ENCODE results near the gene CTNND2.
"Not testable (repeated sequence)": the region's sequence is repeated elsewhere in the genome, so short reads cannot be mapped to it uniquely, and the experiment has no call there.

The CTNND2 gene

DNA sequence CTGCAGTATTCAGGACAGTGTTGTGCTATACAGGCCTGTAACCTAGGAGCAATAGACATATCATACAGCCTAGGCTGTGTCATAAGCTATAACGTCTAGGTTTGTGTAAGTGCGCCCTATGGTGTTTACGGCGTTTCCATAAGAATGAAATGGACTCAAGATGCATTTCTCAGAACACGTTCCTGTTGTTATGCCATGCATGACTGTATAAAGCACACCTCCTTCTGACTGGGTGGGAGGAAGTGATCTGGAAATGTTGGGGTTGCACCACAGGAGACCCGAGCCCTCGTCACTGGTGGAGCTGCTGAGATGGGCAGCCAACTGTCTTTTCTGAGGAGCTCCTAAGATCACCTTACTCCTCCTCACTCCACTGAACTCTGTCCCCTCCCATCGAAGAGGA lies 751.9 kb downstream of the CTNND2 start:
- no peak for DNase-seq

DNA sequence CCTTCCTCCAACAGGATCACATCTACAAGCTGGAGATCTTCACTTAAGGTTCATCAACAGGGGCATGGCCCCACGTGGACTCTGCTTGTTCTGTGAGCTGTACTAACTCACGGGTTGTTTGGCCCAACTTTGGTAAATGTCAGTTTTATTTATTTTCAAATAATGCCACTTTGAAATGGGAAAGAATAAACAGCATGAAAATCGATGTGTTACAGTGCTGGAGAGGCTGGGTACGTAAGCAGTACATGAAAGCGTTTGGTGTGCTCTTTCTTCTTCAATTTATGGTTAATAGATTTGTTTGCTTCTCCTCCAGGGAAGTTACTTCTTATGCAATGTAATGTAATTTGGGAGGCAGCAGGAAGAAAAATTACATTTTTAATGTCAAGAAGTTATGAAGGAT lies 753.3 kb downstream of the CTNND2 start:
- DNase-seq, result no peak

DNA sequence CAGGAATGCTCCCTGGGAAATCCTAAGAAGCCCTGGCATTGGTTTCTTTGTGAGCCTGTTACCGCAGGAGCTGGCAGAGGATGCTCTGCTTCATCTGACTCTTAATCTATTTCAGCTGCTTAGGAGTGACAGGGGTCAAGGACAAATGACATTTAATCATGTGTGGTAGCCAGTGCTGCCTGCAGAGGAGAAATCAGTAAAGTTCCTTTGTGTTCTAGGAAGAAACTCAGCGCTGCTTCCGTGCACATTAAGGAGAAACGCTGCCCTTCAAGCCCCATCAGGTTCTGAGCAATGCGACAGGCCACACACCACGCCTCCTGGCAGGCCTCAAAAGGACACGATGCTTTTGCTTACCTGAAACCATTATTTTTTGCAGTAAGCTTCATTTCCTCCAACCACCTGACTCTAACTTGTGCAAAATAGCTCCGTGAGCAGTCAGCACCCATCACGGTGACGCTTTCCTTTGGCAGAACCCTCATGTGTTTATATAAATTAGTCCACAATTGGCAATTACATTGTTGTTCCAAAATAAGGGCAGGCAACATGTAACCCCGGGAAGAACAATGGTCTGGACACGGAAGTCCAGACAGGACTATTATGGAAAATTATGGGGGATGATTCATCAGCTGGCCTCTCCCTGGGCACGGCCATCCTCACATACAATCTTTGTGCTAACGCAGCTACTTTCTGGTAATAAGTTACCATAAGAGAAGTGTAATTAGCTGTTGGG lies 755.3 kb downstream of the CTNND2 start:
- no peak for DNase-seq

DNA sequence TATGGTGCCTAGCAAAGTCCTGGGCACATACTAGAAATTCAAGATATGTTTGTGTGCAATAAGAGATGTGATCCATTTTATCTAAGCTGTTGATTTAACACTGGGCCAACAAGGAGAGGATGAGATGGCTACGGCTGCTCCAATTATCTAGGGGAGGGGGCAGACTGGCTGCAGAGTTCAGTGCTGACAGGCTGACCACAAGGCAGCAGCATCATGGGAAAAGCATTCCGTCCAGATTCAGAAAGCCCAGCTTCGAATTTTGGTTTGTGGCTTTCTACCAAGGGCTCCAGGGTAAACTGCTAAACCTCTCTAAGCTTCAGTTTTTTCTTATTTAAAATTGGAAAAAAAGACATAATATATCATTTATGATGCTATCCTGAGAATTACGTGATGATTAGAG lies 758.1 kb downstream of the CTNND2 start:
- DNase-seq, result no peak

DNA sequence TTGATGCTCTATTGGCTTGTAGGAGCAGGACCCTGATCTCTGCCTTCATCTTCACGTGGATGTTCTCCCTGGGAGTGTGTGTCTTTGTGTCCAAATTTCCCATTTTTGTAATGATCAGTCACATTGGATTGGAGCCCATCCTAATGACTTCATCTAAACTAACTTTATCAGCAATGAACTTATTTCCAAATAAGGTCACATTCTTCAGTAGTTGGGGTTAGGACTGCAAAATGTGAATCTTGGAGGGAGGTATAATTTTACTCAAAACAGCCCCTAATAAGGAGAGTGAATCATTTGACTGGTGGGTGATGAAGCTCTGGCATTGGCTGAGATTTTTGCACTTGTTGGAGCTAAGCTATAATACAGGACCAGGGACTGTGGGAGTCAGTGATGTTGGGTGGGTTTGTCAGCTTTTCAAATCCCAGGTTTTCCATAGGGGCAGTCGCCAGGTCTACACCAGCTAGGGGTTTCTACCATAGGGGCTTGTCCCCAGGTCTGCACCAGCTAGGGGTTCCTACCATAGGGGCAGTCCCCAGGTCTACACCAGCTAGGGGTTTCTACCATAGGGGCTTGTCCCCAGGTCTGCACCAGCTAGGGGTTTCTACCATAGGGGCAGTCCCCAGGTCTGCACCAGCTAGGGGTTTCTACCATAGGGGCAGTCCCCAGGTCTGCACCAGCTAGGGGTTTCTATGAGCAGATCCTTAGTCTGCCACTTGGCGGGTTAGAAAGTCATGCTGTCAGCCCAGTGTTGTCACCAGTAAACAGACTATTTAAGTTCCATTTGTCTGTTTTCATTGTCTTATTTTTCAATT lies 760.6 kb downstream of the CTNND2 start:
- DNase-seq, result peak; percentile 73

DNA sequence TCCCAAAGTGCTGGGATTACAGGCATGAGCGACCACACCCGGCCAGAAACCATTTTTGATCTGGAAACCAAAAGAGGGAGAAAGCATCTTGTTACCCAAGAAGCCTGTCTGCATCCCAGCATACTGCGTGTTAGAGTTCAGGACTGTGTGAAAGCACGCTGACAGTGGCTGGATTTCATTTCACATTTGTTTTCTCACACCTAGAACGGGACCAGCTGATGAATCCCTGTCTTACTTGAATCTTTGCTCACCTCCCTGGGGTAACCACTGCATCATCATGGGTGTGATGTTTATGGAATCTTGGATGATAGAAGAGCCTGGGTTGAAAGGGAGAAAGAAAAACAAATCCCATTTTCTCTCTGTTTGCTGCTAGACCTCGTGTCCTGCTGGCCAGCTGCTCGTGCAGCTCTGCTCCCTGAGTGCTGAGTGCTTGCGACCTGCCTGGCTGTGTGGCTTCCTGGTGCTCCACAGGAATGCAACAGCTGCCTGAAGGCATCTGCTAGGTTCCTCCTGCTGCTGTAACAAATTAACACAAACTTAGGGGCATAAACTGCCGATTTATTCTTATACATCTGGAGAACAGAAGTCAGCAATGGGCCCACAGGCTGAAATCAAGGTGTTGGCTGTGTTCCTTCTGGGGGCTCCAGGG lies 764.9 kb downstream of the CTNND2 start:
- no peak for DNase-seq

DNA sequence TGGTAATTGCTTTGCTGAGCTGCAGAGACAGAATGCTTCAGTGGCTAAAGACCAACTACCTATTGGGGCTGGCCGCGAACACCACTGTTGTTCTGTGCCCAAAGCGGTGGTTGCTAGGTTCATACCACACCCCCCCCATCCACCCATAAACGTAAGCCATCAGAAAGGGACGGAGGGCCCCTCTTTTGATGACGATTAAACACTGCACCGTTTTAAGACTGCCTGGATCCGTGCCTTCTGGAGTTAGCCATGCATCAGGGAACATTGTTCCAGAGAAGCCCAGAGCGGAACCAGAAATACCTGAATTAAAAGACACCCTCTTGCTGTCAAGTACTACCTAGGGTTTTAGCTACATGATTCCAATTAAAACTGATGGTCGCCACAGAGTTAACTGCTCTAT lies 774.1 kb downstream of the CTNND2 start:
- no peak for DNase-seq

DNA sequence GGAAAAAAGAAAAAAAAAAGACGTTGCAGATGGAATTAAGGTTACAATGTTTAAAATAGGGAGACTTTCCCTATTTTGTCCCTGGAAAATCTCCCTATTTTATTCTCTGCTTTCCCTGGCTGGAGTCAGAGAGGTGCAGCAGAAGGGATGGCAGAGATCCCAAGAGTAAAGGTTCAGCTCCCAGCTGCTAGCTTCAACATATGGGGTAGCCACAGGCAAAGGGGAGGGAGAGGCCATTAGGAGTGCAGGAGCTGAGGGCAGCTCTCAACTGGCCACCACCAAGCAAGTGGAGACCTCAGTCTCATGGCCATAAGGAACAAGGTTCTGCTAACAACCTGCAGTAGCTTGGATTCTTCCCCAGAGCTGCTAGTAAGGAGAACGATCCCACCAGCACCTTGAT lies 776.2 kb downstream of the CTNND2 start:
- no peak for DNase-seq

DNA sequence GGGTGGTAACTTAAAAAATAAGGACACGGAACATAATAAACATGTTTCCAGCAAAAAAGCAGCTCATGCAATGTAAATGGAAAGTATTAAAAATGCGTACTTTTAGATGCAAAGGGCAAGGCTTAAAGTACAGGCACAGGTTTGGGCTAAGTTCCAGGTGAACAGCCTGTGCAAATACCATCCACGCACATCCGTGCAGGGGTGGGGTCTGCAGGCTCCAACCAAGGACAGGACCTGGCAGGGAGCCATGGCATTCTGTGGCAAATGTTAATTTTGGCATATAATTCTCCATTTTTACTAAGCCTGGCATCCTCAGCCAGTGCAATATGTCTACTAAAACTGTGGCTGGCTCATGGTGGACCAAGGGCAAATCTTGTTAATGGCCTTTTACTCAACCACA lies 777.4 kb downstream of the CTNND2 start:
- DNase-seq, result no peak

DNA sequence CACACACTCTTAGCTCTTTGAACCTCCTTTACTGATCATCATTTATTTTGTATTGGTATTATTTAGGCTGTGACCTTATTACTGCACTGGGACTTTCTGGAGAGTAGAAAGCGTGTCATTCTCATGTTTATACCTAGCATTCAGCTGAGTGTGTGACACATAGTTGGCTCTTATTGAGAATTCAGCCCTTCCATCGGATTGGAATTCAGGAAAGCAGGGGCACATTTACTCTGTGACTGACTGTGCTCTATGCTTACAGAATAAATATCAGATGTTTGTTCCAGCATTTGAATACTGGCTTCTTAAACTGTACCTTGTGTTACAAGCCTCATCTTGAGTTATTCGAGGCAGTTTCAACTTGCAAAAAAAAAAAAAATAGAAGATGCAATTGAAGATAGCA lies 782.4 kb downstream of the CTNND2 start:
- DNase-seq, result no peak

DNA sequence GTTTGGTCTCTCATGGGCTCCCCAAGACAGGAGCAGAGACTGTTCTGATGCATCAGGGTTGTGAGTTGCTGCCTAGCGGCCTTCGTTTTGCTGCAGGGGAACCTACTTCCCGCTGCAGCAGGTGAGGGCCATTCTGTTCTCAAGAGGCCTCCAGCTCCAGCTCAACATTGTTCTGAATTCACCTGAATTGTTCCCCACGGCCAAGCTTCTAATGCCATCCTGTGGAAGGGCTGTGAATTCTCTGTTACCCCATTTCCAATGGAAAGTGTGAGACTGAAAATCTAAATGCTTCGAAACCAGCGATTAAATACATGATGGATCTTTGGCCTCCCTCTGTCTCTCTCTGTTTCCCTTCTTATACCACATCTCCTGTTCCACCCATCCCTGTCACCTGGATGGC lies 794.1 kb downstream of the CTNND2 start:
- no peak for DNase-seq

DNA sequence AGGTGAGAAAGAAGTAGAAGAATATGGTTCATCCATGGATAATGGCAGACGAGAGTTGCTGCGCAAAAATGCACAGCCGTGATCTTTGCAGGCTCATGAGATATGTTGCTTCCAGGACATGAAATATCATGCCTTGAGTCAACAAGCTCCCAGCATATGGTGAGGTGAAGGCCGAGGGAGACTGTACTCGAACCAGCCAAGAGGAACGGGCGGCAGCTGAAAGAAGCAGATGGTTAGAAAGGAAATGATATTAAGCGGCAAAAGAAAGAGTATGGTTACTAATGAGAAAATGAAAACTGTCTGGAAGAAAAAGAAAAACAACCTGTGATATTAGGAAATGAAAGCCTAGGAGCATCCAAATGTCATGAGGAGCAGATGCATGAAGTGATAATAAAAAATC lies 798.5 kb downstream of the CTNND2 start:
- DNase-seq, result no peak

DNA sequence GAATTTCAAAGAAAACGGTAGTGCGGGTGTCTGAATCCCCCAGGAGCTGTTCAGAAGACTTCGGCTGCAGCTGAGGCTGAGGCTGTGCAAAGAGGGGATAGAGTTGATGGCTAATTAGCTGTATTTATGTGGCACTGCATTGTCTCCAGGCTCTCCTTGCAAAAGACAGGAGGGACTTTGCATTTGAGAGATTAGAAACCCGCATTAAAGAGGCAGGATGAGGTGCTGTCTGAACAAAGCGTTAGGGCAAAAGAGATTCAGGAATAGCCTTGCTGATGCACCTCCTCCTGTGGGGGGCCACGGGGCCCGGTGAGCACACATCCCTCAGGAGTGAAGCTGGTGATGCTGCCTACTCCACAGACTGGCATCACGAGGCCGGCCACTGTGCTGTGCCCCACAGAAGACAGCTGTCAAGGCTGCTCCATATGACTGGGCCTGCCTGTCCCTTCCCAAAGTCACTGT lies 799.6 kb downstream of the CTNND2 start:
- DNase-seq, result no peak

DNA sequence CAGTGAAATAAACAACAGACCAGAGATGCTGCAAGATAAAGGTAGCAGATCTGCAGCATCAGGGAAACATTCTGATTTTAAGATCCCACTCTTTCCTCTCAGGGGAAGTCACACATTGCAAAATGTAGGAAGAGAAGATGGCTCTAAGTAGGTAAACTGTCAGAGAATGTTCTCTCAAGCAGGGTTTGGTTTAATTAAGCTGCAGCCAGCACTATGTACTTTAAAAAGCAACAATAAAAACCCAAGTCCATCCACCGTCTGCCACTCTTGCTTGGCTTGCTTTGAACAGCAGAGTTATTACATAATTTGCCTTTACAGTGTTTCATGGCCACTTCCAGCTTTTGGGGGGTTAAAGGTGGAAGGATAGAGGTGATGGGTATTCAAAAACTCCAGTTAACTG lies 800.0 kb downstream of the CTNND2 start:
- no peak for DNase-seq

DNA sequence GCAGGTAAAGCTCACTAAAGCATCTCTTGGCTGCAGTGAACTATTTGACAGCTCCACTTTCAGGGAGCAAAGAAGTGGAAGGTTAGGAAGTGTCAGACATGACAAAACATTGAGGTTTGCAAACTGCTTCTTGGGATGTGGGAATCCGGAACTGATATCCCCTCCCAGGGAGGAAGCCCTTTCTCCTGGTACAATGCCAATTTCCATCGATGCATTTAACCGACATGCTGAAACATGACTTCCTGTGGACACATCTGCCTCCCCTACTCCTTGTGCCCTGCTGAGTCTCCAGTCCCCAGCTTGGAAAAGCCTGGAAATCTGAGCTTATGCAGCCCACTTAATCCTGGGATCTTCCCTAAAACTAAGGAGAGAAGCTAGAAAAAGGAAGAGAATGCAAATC lies 820.1 kb downstream of the CTNND2 start:
- DNase-seq, result no peak

DNA sequence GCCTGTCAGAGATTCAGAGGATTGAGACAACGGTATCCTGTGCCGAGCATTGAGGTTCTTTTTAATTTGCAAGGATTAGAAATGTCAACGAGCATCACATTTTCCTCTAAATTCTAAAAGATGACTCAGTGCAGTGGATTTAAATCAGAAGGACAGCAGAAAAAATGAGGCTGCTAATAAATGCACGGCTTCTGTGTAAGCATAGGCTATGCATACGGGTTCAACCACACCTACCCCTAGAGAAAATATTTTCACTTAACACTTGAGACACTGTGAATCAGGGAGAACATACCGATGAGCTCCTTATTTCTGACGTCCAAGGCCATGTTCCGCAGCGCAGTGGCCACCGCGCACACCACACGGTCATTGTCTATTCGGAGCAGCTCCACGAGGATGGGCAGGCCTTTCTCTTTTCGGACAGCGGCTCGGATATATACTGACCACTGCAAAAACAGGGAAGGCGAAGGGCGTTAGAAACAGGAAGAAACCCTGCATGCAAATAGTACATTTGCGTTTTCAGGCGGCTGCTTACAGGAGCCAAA lies 821.8 kb downstream of the CTNND2 start:
- no peak for DNase-seq

DNA sequence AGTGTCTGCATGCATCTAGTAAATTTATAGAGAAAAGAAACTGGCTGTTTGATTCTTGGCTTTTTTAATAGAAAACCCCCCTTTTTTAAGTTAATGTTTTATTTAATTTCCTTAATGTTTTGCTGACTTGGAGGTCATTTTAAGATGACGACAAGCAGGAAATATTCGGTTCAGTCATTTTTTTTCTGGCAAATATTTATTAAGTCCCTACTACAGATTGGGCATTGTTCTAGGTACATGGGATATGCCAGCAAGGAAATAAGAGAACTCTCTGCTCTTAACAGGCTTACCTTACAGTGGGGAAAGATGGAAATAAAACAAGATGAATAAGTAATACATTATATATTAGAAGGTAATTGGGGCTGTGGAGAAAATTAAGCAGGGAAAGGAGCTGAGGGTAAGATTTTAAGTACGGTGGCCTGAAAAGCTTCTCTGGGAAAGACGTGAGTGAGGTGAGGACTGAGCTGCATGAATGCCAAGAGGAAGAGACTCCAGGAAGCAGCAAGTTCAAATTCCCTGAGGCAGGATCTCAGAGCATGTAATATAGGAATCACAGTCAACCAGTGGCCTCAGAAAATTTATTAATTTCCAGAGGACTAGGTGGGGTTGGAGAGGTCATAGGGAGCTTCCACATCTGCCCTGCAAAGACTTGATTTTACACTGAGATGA lies 827.2 kb downstream of the CTNND2 start:
- no peak for DNase-seq

DNA sequence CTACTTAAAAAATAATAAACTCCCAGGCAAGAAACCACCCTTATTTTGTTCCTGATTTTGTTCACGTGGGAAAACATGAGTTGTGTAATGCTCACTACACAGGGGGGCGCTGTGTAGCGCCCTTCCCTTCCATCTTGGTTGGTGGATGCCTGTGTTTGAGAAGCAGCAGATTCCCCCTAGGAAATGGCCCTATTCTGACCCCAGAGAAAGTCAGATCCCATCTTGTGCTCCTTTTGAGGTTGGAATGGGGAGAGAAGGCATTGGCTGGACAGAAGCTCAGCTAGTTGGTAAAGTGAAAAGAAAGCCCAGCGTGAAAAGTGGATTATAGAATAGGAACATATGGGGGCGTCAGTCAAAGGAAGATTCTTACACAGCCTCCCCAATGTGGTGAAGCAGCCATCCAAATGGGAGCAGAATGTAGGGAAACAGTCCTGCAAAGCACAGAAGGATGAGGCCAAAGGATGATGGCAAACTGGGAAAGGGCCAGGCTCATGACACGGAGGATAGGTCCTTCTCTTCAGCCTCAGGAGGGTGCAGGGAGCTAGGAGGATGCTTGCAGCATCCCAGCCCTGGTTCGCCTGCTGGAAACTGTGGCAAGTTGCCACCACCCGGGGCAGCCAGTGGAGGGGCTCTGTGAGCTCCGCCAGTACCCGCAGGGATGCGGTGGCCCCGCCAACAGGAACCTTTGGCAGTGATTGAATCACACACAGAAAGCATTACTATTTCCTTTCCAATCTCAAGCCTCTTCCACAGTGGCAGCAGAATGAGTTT lies 829.0 kb downstream of the CTNND2 start:
- DNase-seq, result no peak

DNA sequence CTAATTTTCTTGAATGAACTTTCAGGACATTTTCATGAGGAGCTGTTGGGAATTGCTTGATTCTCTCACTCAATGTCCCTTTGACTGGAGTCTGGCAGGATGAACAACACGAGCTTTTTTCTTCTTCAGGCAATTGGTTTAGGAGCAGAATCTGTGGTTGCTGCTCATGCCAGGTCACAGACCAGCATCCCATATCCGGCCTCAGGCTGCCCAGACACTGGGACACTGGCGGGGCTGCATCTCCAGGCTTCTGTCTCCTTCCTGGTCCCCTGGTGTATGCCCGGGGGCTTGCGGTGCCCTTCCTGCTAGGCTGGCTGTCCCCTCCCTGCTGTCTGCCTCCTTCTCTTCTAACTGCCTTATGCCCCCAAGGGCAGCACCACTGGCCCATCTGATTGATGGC lies 831.7 kb downstream of the CTNND2 start:
- no peak for DNase-seq

DNA sequence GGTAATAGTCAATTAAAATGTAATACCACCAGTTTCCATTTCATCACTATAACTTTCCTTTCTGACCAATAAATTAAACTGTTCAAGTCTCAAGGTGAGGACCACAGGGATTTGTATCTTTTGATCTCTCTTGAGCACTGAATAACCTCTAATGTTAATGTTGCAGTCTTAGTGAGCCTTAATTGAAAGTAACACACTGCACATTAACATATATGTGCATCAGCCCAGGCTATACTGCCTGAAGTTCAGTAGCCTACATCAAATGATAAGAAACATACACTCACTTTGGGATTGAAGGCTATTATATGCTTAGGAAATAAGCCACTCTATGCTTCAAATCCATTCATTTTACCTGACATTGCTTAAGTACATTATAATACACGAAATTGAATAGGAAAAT lies 832.2 kb downstream of the CTNND2 start:
- DNase-seq, result no peak

DNA sequence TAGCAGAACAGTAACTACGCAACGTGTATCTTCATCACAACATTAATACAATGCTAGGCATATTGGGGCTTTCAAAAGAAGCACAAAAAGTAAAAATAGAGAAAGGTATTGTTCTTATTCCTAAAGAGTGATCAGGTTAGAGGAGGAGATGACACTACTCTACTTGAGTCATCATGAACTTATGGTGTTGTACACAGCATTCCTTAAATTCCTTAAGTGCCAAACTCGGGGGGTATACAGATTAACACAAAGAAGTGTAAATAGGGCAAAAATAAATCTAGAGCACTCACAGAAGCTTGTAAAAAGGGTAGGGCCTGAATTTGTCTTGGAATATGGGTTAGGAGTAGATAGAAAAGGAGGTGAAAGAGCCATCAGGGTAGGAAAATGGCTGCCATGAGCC lies 835.2 kb downstream of the CTNND2 start:
- DNase-seq, result no peak

DNA sequence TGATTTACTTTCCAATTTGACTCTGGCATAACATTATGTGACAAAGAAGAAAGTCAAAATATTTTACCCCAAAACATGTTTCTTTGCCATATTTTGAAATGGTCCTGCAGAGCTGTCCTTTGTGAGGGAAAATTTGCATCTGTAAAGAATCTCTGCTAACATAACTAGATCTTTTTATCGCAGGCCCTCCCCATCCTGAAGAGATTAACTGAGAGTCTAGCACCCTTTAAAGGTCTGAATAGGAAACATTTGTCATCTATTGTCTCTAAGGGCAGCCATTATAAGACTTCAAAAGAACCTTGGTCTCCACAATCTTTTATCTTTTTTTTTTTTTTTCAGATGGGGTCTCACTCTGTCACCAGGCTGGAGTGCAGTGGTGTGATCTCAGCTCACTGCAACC lies 838.5 kb downstream of the CTNND2 start:
- not testable (repeated sequence) for DNase-seq
